ENCODE results near the gene MCM3. TPM values are rescaled to one million over a fixed set of nuclear protein-coding genes. Genes with fewer than 3 reads are reported as not detected.

MCM3 gene
- total RNA-seq, 1 experiment from 2014 or later = 191 TPM

- peaks cover 49% of the 10 kb centered on the region for H3K27me3 ChIP-seq (ENCODE audit: insufficient read depth, low read length)
- intact Hi-C loops (cut with micrococcal nuclease) = no loop called here
Measured at GRCh38 chr6:52254731-52255378, 29.7 kb downstream of the MCM3 start.

More at GRCh38 chr6:52254731-52255378, 29.7 kb downstream of the MCM3 start:
- ChIA-PET RAD21 (ENCODE audit: low non-redundant PET in 1 of 2, low total read pairs in 2 of 2, uncharacterized antibody in 2 of 2, unreplicated experiment in 2 of 2) (no interaction called here), CTCF (no interaction called here), POLR2A (no interaction called here)
- no peak overlapping the region for H3K9ac ChIP-seq (ENCODE audit: low read length)
- DNase-seq (ENCODE audit: low read depth, low spot score) (no peak), ATAC-seq (no peak)
- H3K4me3 ChIP-seq (replicated peaks in 1 of 2; ENCODE audit: low read depth in 1 of 2, low read length in 2 of 2) = no peak overlapping the region
- no TSS peak for BruUV-seq (replicated peaks)
- no peaks in the 10 kb centered on the region for H3K9me3 ChIP-seq (ENCODE audit: control insufficient read depth in 1 of 2, insufficient read depth in 1 of 2, low read depth in 1 of 2, low read length in 2 of 2)
- no peaks in the 10 kb centered on the region for H4K20me1 ChIP-seq (ENCODE audit: insufficient read depth)
- H2AFZ ChIP-seq (ENCODE audit: low read depth, low read length, poor library complexity, severe bottlenecking) = no peak overlapping the region
- no peaks in the 10 kb centered on the region for H3K9me2 ChIP-seq (ENCODE audit: insufficient read depth)
- no peaks in the 10 kb centered on the region for H3K79me2 ChIP-seq (ENCODE audit: insufficient read depth, low read length)
- TF ChIP-seq, protein P1, sequence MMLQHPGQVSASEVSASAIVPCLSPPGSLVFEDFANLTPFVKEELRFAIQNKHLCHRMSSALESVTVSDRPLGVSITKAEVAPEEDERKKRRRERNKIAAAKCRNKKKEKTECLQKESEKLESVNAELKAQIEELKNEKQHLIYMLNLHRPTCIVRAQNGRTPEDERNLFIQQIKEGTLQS (IDR thresholded peaks at IDR 0.05) = no peak
- TF ChIP-seq, protein P2, sequence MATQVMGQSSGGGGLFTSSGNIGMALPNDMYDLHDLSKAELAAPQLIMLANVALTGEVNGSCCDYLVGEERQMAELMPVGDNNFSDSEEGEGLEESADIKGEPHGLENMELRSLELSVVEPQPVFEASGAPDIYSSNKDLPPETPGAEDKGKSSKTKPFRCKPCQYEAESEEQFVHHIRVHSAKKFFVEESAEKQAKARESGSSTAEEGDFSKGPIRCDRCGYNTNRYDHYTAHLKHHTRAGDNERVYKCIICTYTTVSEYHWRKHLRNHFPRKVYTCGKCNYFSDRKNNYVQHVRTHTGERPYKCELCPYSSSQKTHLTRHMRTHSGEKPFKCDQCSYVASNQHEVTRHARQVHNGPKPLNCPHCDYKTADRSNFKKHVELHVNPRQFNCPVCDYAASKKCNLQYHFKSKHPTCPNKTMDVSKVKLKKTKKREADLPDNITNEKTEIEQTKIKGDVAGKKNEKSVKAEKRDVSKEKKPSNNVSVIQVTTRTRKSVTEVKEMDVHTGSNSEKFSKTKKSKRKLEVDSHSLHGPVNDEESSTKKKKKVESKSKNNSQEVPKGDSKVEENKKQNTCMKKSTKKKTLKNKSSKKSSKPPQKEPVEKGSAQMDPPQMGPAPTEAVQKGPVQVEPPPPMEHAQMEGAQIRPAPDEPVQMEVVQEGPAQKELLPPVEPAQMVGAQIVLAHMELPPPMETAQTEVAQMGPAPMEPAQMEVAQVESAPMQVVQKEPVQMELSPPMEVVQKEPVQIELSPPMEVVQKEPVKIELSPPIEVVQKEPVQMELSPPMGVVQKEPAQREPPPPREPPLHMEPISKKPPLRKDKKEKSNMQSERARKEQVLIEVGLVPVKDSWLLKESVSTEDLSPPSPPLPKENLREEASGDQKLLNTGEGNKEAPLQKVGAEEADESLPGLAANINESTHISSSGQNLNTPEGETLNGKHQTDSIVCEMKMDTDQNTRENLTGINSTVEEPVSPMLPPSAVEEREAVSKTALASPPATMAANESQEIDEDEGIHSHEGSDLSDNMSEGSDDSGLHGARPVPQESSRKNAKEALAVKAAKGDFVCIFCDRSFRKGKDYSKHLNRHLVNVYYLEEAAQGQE (IDR thresholded peaks at IDR 0.05; ENCODE audit: low read depth) = no peak
- TF ChIP-seq CBX3 (IDR thresholded peaks at IDR 0.05; ENCODE audit: low read depth) (no peak), POLR2A (IDR thresholded peaks at IDR 0.05; ENCODE audit: borderline replicate concordance, extremely low read depth, insufficient read depth, insufficient read length) (no peak), EZH2 (IDR thresholded peaks at IDR 0.05) (no peak), JUND (IDR thresholded peaks at IDR 0.05) (no peak), YY1 (IDR thresholded peaks at IDR 0.05; ENCODE audit: extremely low read depth, insufficient replicate concordance, low read depth, low read length) (no peak), ZFX (IDR thresholded peaks at IDR 0.05) (no peak), FOSL1 (IDR thresholded peaks at IDR 0.05; ENCODE audit: low read depth) (no peak), POLR2AphosphoS5 (IDR thresholded peaks at IDR 0.05; ENCODE audit: low read depth, low read length) (no peak), ZBTB33 (IDR thresholded peaks at IDR 0.05; ENCODE audit: extremely low read depth, insufficient replicate concordance, low read length) (no peak), ZNF274 (IDR thresholded peaks at IDR 0.05; ENCODE audit: low read depth, low read length) (no peak)
- TF ChIP-seq, protein P3, sequence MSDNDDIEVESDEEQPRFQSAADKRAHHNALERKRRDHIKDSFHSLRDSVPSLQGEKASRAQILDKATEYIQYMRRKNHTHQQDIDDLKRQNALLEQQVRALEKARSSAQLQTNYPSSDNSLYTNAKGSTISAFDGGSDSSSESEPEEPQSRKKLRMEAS (IDR thresholded peaks at IDR 0.05) = no peak
- no peaks in the 10 kb centered on the region for H3K4me1 ChIP-seq (ENCODE audit: control insufficient read depth in 1 of 2, insufficient read depth in 2 of 2, low read length in 2 of 2)
- H3K4me2 ChIP-seq (ENCODE audit: low read length) = no peak overlapping the region
- no peak overlapping the region for H3K27ac ChIP-seq (ENCODE audit: low read depth, low read length)
- no peaks in the 10 kb centered on the region for H3K36me3 ChIP-seq (ENCODE audit: control insufficient read depth in 1 of 2, insufficient read depth in 2 of 2, low read length in 2 of 2)
